GM19239 (cell line): ENCODE data around the gene HRCT1.

Experiments
- DNase-seq: peaks from one replicate; pipeline ENCODE4 v3.0.0; 2011; ENCODE audit warnings: low spot score; ENCODE audit not compliant: insufficient read length
- FAIRE-seq: peaks from 2 replicates; lab custom pipeline; 2011; peaks lifted over from hg19 to GRCh38; lab: Jason Lieb, UNC

The HRCT1 gene

GRCh38 chr9:35938474-35939356, 32.7 kb downstream of the HRCT1 start:
- no peak for FAIRE-seq
- DNase-seq: no peak

GRCh38 chr9:35939679-35940250, 33.8 kb downstream of the HRCT1 start:
- no peak for FAIRE-seq
- no peak for DNase-seq

GRCh38 chr9:35940458-35941407, 34.7 kb downstream of the HRCT1 start:
- DNase-seq: no peak
- no peak for FAIRE-seq

GRCh38 chr9:35942286-35942685, 36.3 kb downstream of the HRCT1 start:
- FAIRE-seq: no peak

GRCh38 chr9:35944173-35944572, 38.2 kb downstream of the HRCT1 start:
- DNase-seq (no peak), FAIRE-seq (no peak)

More at GRCh38 chr9:35942286-35942685, 36.3 kb downstream of the HRCT1 start:
- no peak for DNase-seq

- DNase-seq (no peak), FAIRE-seq (no peak)
Observed at GRCh38 chr9:35944841-35945240, 38.8 kb downstream of the HRCT1 start.

GRCh38 chr9:35945341-35946018, 39.5 kb downstream of the HRCT1 start:
- DNase-seq (peak; percentile 25), FAIRE-seq (peak; percentile 76)

- no peak for FAIRE-seq
Observed at GRCh38 chr9:35948451-35948850, 42.4 kb downstream of the HRCT1 start.

GRCh38 chr9:35948901-35949318, 42.9 kb downstream of the HRCT1 start:
- DNase-seq (no peak), FAIRE-seq (no peak)

More at GRCh38 chr9:35948451-35948850, 42.4 kb downstream of the HRCT1 start:
- no peak for DNase-seq

- DNase-seq (no peak), FAIRE-seq (no peak)
Observed at GRCh38 chr9:35951736-35952135, 45.7 kb downstream of the HRCT1 start.

- DNase-seq (no peak), FAIRE-seq (no peak)
Observed at GRCh38 chr9:35952526-35953191, 46.7 kb downstream of the HRCT1 start.

GRCh38 chr9:35954942-35955546, 49.0 kb downstream of the HRCT1 start:
- FAIRE-seq (peak; percentile 71), DNase-seq (peak; percentile 22)

- DNase-seq (no peak), FAIRE-seq (no peak)
Observed at GRCh38 chr9:35956651-35957050, 50.6 kb downstream of the HRCT1 start.
